Skin epidermis (tissue), 12 donors: ENCODE measurements around the gene GFPT2.
A peak's percentile ranks its signal among the peaks of the same experiment; 100 is the strongest.

Experiments used
- H3K27ac ChIP-seq, 21 experiments: fragments of 200-600 bp; sonication (generic) in 11 of 21; one replicate each; pipeline ENCODE4 v1.5.0; 2020; ENCODE audit warnings: mild to moderate bottlenecking in 3 of 21, inconsistent platforms in 2 of 21, moderate library complexity in 2 of 21
- H3K4me3 ChIP-seq, 7 experiments: fragments of 200-600 bp; sonication (generic) in 2 of 7; one replicate each; pipeline ENCODE4 v1.5.0; 2020; ENCODE audit warnings: inconsistent platforms in 2 of 7, mild to moderate bottlenecking in 2 of 7, moderate library complexity in 1 of 7

Gene GFPT2

DNA sequence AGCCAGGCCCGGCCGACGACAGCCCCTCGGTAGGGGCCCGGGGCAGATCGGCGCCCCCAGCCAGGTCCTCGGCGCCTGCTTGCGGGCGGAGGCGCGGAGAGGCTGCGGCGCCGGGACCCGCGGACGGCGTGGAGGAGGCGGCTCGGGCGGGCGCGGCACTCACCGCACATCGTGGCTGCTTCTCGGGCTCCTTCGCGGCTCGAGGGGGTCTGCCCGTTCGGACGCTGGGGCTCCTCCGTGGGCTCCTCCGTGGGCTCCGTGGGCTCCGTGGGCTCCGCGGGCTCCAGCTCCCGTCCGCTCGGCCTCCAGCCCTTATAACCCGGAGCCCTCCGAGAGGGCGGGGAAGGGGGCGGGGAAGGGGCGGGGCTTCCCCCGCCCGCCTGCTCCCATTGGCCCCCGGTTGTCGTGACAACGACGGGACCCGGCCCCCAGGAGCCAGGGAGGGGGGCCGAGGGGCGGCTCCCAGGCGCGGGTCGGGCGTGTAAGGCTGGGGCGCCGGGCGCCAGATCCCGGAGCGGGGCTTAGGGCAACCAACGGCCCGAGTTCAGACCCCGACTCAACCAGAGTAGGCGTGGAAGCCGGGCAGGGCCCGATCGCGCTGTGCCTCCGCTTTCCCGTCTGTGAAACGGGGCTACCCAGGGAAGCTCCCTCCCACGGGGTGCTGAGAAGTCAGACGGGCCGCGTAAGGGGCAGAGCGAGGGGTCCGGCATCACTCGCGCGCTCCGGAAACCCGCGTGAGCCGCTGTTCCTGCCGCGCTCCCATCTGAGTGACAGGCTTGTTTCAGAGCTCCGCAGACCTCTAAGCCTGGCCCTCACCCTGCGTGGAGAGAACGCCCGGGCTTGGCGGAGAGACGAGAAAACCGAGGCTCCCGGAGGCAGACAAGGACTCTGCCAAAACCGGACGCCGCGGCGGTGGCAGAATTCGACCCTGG lies at the start of gene GFPT2:
Gene GFPT2, minus strand, starts transcription at position 289 of the 932 bp plus-strand sequence. Its CDS starts 119 bp downstream, at position 170.
- peak within 1 kb of the TSS; percentile 46 to 55 (median 49) for H3K4me3 ChIP-seq
- H3K27ac ChIP-seq = peak within 1 kb of the TSS in 14 of 21 experiments; percentile 12 to 85 (median 71)

DNA sequence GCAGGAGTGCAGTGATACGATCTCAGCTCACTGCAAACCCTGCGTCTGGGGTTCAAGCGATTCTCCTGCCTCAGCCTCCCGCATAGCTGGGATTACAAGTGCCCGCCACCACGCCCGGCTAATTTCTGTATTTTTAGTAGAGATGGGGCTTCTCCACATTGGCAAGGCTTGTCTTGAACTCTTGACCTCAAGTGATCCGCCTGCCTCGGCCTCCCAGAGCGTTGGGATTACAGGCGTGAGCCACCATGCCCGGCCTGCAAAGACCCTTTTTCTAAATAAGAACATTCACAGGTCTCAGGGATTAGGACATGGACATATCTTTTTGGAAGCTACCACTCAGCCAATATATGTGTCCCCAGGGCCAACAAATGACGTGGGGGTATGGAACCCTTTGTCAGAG lies 49.6 kb upstream of the GFPT2 start:
- Histone ChIP-seq H3K27ac (no peak overlapping the region), H3K4me3 (no peak overlapping the region)

DNA sequence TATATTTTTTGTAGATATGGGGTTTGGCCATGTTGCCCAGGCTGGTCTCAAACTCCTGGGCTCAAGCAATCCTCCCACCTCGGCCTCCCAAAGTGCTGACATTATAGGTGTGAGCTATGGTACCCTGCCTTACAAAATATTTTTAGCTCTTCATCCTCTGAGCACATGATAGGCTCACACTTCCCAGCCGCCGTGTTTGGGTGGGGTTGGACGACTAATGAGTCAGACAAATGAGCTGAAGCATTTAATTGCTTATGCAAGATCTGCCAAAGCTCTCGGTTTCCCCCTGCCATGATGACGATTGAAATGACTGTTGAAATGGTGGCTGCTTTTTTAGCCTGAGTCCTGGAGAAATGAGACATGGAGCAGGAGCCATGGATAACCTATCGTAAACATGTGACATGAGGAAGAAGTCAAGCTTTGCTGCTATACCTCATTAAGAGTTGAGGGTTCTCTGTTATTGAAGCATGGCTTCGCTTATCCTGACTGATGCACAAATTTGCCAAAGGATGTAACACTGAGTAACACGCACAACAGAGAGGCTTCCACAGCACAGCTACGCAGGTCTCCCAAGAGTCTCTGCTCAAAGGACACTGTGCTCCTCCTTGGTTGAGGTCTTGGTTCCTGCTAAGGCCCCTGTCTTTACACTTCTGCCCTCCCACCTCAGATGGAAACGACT lies 48.2 kb upstream of the GFPT2 start:
- no peak overlapping the region for H3K4me3 ChIP-seq
- no peak overlapping the region for H3K27ac ChIP-seq

DNA sequence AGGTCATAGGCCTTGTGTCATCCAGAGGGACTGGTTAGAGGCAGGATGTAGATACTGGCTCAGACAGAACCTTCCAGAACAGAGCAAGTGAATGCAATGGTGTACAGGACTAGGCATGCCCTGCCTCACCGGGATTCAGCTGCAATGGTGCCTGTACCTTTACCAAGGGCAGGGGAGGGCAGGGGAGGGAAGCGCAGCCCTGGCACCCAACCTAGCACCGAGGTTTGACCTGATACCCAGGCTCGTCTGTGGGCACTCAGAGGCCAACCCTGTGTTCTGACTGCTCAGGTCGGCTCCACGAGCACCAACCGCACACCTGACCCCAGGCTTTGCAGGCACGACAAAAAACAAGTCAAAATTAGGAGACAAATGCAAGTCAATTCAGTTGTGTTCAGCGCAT lies 47.3 kb upstream of the GFPT2 start:
- no peak overlapping the region for H3K27ac ChIP-seq
- H3K4me3 ChIP-seq = no peak overlapping the region

DNA sequence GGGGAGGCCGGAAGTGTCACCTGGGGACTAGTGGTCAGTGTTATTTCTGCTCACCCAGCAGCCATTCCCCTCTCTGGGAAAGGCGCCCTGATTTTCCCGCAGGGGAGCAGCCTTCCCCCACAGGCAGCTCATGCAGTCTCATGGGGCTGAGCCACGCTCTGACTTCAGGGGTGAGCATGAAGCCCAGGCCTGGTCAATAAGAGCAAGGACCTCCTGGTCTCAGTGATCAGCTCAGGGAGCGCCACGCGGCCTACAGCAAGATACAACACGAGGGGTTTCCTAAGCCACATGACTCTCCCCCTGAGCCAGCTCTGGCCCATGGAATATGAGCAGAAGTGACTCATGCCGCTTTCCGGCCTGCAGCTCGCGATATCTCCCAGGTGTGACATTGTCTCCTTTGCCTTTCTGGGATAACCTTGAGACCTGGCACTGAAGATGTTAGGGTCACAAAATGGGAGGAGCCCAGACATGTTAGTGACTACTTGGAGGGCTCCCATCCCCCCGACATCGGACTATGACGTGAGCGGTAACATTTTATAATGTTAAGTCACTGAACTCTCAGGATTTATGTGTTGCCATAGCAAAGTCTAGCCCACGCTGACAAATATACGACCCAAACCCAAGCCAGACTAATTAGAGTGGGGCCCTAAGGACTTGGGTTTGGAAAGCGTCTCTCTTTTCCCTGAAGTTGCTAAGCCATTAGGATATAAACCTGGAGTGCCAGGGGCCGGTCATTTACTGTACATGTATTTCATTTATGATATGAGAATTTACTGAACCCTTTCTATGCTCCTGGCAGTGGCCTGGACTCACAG lies 46.5 kb upstream of the GFPT2 start:
- Histone ChIP-seq H3K4me3 (no peak overlapping the region), H3K27ac (no peak overlapping the region)

DNA sequence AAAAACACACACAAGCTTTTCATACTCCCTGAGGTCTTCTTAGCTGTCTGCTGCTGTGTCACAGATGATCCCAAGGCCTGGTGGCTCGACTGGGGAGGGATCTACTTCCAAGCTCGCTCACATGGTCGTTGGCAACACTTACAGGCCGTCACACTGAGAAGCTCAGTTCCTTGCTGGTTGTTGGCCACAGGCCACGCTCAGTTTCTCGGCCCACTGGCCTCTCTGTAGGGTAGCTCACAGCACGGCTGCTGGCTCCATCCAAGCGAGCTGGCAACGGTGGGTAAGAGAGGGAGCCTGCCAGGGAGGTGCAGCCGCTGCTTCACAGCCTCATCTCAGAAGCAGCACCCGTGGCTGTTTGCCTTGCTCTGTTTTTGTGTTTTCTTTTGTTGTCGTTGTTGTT lies 43.8 kb upstream of the GFPT2 start:
- Histone ChIP-seq H3K27ac (no peak overlapping the region), H3K4me3 (no peak overlapping the region)

DNA sequence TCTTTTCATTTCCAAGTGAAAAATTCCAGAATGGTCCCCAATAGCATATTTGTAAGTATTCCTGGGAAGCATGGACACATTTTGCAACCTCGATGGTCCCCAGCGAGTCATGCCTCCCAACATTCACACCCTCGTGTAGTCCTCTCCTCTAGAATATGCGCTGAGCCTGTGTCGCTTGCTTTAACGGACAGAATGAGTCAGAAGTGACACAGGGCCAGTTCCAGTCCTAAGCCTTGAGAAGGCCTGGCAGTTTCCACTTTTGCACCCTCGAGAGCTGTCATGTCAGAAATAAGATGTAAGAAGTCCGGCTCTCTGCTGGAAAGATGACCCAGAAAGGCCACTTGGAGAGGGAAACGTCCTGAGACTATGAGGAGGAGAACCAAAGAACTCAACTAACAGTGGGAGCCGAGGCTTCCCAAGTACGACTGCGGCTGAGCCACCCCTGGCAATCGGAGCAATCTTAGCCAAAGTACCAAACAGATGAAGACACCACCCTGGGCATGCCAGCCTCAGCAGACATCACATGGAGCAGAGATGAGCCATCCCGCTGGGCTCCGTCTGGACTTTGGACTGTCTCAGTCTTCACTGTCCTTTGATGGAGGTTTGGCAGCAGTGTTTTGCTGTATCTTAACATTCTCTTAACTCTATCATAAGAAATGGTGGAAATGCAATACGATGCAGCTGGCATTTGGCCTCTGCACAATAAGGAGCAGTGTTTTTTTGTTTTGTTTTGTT lies 42.6 kb upstream of the GFPT2 start:
- H3K27ac ChIP-seq = no peak overlapping the region

DNA sequence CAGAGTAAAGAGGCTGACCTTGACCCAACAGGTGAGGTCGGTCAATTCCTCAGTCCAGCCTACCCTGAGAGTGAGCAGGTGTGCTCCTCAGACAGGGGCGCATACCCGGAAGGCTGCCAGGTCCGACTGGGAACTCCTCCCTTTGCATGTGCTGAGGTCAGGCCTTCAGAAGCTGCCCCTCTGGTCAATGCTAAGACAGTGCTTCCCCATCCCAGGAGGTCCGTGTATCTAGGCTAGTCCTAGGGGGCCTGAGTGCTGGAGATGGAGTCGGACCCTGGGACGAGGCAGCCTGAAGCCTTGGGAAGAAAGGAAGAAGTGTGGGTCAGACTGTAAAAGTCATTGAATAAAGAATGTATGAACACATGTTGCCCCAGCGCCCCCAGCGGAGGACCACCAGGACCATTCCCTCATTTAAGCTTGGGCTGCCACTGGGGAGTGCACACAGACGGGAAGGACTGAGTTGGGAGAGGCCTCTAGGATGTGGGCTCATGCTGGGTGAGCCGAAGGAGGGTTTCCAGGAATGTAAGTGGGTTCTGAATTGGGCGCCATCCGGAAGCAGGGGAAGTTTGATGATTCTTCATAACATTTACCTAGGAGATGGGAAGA lies 41.0 kb upstream of the GFPT2 start:
- H3K4me3 ChIP-seq = no peak overlapping the region
- H3K27ac ChIP-seq = no peak overlapping the region

More for the DNA sequence above, 42.6 kb upstream of the GFPT2 start:
- H3K4me3 ChIP-seq = no peak overlapping the region

DNA sequence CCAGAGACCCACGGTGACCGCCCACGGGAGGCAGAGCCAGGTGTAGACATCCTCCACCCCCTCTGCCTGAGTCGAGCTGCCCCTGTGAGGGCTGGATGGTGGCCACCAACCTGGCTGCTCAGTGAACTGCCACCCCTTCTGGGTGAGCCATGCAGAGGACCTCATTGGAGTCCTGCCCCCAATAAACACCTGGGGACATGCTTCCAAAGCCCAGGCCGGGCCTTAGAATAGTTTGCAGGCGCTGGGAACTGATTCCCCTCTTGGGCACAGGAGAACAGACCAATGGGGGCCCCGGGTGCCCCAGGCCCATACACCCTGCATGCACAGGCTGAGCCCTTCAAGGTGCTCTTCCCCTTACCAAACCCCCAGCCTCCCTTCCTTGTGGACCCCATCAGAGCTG lies 38.1 kb upstream of the GFPT2 start:
- H3K4me3 ChIP-seq = no peak overlapping the region
- H3K27ac ChIP-seq = no peak overlapping the region

DNA sequence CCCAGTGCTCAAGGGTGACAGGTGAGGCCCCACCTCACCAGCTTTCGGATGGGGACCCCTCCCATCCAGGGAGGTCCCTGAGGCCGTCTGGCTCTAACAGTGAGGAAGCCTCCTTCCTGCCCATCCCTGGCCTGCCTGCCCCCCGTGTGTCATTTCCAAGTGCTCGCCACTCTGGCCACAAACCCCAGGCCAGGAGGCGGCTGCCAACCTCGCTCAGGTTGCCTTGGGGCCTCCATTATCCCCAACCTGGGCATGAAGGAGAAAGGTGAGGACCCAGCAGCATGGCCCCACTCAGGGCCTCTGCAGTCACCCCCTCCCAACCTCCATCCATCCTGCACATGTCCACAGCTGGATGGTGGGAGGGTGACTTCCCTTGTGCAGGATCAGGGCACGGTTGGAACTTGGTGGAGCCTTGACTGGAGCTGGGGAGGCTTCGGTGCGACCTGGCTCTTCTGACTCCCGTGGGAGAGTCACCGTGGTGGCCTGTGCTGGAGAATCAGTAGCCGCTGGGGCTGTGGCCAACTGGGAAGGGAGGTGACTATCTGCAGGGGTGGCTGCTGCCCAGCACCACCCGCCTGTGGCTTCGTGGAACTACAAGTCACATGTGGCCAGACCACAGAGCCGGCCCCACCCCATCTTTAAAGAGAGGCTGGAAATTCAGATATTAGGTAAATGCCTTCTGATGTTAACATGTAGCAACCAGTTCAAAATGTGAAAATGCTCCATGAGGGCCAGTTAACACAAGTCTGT lies 37.5 kb upstream of the GFPT2 start:
- H3K4me3 ChIP-seq = no peak overlapping the region
- H3K27ac ChIP-seq = no peak overlapping the region

DNA sequence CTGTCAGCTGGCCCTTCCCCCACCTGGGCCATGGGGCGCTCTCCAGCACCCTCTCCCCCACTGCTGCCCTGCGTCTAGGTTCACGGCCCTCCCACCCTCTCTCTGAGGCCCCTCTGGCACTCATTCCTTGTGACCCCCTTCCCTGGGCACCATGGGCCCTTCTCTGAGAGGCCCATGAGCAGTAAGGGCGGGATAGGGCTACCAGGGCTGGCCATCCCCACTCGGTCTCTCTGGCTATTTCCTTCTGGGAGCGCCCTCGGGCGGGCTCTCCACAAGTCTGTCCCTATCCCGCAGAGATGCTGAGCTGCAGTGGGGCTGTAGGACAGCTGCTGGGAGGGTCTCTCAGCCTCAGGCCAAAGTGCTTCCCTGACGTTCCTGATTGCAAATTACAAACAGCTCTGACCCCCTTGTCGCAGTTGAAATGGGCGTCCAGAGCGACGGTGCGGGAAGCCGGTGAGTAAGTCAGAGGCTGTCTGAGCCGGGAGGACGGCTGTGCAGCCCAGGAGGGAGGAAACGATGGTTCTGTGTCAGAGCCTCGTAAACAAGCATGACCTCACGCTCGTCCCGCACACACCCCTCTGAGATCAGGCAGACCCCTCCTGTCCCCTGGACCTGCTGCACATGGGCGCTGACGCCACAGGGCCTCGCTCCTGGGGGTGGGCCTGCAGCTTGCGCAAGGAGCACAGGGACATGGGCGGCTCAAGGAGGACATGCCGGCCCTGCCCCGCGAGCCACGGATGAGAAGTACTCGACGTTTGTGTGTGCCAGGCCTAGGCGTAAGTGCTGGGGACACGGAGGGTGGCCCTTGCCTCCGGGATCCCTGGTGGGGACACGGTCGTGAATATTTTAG lies 36.3 kb upstream of the GFPT2 start:
- H3K27ac ChIP-seq = no peak overlapping the region
- H3K4me3 ChIP-seq = no peak overlapping the region

DNA sequence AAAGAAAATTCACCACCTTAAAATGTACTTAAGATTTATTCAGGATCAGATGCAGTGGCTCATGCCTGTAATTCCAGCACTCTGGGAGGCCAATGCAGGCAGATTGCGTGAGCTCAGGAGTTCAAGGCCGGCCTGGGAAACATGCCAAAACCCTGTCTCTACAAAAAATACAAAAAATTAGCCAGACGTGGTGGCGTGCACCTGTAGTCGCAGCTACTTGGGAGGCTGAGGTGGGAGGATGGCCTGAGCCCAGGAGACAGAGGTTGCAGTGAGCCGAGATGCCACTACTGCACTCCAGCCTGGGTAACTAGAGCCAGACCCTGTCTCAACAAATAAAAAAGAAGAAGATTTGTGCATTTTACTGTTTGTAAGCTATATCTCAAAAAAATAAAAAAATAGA lies 34.7 kb upstream of the GFPT2 start:
- H3K4me3 ChIP-seq = no peak overlapping the region
- no peak overlapping the region for H3K27ac ChIP-seq

DNA sequence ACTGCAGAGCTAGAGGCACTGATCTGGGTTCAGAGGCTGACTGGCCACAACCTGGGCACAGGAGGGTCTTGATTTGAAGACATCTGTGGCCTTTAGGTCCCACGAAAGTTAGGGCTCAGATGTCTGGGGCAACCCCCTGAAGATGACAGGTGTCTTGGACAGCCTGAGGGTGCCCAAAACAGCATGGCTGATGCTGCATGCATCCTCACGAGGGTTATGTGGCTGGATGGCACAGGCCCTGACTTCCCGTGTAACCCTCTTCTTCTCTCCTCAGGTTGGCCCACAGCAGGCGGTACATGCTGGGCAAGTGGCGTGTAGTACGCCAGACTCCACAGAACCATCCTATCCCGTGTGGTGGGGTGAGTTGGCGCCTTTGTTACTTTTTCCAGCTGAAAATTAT lies 29.8 kb upstream of the GFPT2 start:
- H3K4me3 ChIP-seq = no peak overlapping the region
- H3K27ac ChIP-seq = no peak overlapping the region

DNA sequence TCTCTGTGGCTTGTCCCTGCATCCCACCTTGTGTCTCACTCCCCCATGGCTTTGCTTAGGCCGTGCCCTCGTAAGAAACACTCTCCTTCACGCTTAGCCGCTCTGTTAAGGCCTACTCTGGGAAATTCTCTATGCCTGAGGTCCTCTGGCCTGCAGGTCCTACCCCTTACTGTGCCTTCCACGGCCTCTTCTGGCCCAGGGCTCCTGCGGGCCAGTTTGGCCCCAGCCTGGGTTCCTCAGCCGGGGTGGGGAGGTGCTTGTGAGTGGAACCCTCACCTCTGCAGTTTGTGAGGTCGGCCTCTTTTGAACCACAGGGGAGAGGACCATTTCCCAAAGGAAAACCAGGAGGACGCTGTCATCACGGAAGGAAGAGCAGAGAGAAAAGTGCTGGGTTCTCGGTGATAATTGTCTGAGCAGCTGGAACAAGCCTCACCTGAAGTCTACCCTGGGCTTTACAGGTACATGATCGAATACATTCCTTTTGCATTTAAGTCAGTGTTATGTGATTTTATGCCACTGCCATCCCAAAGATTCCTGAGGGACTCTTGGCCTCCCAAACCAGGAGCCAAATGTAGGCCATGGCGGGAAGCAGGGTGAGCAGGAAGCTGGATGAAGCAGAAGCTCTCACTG lies 28.8 kb upstream of the GFPT2 start:
- Histone ChIP-seq H3K4me3 (no peak overlapping the region), H3K27ac (no peak overlapping the region)

DNA sequence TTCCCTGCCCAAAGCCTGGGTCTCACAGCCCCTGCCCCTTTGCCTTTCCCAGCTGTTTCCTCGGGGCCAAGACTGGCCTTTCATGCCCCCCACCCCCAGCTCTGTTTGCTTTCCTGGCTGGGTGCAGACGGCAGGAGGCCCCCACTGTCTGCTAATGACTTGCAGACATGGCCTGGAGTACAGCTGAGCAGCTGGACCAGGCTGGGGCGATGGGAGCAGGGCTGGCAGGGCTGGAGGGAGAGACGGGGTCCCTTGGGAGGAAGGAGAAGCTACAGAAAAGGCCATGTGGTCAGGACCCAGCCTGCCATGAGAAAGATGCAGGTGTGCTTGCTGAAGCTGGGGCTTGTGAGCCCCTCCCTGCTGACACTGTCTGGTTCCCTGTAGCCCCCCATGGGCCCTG lies 28.3 kb upstream of the GFPT2 start:
- H3K27ac ChIP-seq = no peak overlapping the region
- no peak overlapping the region for H3K4me3 ChIP-seq

DNA sequence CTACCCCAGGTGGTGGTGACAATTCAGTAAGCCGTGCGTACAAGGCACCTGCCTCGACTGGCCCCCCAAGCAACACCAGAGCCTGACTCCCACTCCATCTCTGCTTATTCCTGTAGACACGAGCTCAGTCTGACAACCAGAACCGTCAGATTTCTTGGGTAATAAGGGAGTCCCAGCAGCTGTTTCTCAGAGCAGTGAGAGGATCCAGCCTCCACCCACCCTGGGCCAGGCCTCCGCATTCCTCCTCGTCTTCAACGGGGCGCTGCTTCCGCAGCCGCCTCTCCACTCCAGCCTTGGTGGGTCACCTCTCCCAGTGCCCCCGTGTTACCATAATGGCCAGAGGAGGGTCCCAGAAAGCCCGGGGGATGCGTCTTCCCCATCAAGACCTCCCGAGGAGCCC lies 27.7 kb upstream of the GFPT2 start:
- Histone ChIP-seq H3K4me3 (no peak overlapping the region), H3K27ac (no peak overlapping the region)

DNA sequence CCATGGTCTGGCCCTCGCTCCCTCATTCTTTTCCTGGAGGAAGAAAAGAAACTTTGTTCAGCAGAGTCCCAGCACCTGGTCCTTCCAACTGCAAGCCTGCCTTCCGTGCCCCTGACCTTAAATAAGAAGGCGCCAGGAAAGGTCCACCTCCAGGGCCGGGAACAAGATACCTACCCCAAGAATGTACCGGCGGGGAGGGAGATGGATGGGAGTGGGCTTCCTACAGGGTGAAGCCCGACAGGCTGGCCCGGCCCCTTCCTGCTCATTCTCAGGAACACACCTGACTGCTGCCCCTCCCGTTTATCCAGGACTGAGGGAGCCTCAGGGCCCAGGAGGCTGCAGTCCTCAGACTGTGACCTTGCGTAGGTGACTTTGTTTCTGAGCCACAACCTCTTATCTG lies 27.3 kb upstream of the GFPT2 start:
- Histone ChIP-seq H3K4me3 (no peak overlapping the region), H3K27ac (no peak overlapping the region)
